Epidermal melanocyte (primary cell): Measurements from ENCODE around the gene SLAIN2.
"Not testable (repeated sequence)": the region's sequence is repeated elsewhere in the genome, so short reads cannot be mapped to it uniquely, and the experiment has no call there.

ENCODE experiments used
- DNase-seq: peaks from one replicate; pipeline ENCODE4 v3.0.0; 2011; ENCODE audit warnings: low spot score; ENCODE audit not compliant: insufficient read length

SLAIN2 gene

DNA sequence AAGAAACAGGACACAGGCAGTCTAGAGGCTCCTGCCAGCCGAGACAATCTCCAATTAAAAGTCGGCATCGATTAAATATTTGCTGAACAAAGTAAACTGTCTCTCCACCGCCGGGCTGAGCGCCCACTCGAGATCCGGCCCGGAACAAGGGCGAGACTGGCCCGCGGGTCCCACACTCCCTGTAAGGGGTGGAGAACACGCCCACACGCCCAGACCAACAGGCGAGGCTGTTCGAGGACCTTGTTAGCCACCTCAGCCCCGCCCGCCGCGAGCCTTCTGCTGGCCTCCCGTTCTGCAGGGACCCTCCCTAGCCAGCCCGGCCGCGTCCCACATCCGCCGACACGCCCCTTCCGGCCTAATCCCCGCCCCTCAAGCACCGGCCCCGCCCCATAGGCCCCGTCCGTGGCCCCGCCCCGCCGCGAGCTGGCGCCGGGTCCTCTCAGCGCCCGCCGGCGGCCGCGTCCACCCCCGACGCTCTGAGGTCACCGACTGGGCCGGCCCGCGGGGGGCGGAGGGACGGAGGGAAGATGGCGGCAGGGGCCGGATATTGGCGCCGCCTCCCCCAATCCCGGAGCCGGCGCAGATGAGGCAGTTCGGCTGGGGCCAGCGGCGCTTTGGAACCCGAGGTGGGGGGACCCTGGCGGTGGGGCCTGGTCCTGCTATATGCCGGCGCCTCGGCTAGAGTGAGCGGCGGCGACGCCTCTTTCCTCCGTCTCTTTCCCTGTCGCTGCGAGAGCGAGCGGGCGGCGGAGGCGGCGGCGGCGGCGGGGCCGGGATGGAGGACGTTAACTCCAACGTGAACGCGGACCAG, at the start of gene SLAIN2:
Gene SLAIN2 (plus strand): TSS at position 565 of the 811 bp plus-strand sequence. CDS start 211 bp downstream, at position 776.
- peak; percentile 86 for DNase-seq

DNA sequence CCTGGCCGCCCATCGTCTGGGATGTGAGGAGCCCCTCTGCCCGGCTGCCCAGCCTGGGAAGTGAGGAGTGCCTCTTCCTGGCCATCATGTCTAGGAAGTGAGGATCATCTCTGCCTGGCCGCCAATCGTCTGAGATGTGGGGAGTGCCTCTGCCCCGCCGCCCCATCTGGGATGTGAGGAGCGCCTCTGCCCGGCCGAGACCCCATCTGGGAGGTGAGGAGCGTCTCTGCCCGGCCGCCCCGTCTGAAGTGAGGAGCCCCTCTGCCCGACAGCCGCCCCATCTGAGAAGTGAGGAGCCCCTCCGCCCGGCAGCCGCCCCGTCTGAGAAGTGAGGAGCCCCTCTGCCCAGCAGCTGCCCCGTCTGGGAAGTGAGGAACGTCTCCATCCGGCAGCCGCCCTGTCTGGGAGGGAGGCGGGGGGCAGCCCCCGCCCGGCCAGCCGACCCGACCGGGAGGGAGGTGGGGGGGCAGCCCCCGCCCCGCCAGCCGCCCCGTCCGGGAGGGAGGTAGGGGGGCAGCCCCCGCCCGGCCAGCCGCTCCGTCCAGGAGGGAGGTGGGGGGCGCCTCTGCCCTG, 49.0 kb upstream of the SLAIN2 start:
- not testable (repeated sequence) for DNase-seq

DNA sequence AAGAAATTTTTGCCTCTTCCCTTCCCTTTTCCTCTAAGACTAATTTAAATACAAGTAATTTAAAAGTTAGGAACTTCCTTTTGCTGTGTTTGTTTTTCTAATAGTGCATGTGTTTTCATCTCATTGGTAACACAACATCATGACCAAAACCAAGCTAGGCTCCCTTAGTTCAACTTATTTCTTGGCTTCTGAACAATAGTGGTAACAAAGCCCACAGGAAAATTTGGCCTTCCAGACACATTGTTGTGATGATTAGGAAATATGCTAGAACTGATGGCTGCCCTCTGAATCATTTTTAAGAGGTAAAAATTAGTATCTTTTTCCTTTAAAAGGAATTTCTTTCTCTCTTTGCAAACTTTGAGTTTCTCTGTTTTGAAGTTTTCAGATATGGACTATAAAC, 46.2 kb upstream of the SLAIN2 start:
- DNase-seq: peak; percentile 22

DNA sequence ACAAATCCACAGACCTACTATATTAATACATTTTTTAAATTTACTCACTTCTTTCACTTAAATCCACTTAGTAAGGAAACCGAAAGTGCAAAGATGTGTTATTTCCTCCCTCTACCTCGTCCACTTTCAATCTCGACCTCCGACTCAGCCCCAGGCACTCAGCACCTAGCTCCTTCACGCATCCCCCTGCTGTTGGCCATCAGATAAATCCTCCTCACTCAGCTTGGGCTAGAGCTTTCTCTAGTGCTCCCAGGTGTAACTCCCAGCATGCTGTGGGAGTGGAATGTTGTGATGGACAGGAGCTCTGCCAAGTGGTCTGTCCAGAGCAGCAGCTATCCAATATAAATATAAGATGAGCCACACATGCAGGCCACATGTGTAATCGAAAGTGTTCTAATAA, 45.0 kb upstream of the SLAIN2 start:
- DNase-seq: no peak

- no peak for DNase-seq
These were observed 44.0 kb upstream of the SLAIN2 start for GRCh38 chr4:48297256-48297846.

DNA sequence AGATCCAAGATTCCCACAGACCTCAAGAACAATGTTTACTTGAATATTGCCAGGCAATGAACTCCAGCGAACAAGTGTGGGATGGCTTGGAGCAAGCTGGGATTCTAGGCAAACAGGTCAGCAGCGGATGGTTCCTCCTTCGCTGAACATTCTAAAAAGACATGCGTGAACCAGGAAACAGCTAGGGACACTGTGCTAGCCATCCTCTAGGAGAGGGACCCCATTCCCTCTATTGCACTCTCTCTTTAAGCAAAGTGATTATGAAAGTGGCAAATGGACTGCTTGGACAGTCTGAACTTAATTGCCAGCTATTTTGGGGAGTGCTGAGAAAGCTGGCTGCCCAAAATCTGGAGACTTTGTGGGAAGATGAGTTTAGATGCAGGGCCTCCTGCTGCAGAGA, 41.8 kb upstream of the SLAIN2 start:
- DNase-seq: no peak

GRCh38 chr4:48300004-48300403, 41.3 kb upstream of the SLAIN2 start:
- DNase-seq: no peak

- DNase-seq: no peak
These were observed 35.8 kb upstream of the SLAIN2 start for GRCh38 chr4:48305508-48305907.

GRCh38 chr4:48307528-48307927, 33.8 kb upstream of the SLAIN2 start:
- DNase-seq: no peak

DNA sequence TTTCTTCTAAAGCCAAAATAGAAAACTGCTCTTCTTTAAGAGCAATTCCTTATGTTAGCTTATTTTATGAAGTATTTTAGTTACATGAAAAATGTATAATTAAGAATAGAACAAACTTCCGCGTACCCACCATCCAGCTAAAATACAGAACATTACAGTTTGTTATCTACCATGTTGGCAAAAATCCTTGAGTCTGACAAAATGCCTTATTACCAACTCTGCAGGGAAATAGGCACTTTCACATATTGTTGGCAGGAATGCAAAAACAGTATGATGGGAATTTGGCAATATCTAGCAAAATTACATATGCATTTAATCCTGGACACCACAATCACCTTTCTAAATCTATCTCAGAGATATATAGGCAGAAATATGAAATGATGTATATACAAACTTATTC, 32.4 kb upstream of the SLAIN2 start:
- DNase-seq: no peak

DNA sequence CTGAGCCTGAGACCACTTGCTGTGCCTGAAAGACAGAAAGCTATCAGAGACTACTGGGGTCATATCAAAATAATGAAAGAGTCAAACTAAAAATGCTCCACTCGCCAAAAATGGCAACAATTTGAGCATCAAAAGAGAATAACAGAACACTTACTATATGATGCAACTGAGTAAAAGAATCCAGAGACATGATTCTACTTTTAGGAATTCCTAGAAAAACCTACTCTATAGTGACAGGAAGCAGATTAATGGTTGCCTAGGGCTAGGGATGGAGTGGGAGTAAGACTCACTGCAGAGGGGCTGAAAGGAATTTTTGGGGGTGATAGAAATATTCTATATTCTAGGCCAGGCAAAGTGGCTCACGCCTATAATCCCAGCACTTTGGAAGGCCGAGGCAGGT, 29.4 kb upstream of the SLAIN2 start:
- no peak for DNase-seq

GRCh38 chr4:48314746-48315145, 26.6 kb upstream of the SLAIN2 start:
- DNase-seq: not testable (repeated sequence)

DNA sequence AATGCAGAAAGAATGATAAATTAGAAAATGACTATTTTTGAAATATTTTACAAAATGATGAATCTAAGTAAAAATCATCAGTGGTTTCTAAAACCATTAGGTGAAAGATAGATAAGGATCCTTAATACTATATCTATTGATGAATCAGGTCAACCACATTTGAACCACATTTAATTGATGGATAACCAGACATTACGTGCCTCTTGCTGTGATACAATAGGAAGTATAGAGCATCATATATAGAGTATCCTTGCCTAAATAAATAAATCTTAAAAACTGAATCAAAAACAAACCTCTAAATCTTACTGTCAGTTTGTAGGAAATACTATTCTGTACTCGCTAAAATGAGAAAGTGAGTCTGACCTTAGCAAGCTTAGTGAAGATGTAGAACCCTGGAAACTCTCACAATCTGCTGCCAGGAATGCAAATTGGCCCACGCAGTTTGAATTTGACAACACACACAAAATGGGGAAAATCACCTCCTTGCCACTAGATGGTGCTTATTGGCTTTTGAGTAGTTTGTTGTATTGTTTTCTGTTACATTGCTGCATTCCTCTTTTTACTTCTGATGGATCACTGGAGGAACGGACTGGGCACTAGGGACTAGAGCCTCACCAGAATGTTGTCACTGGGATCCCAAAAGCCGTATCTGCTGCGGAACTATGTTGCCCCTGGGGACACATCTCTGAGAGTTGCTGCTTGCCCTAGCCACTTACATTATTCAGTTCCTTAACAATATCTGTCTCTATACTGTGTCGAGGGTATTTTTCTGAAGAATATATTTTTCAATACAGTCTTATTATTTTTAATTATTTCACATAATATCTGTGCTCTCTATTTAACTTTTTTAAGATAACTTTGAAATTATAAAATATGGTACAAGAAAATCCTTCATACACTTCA, 25.4 kb upstream of the SLAIN2 start:
- peak; percentile 43 for DNase-seq

- DNase-seq: no peak
These were observed 20.0 kb upstream of the SLAIN2 start for GRCh38 chr4:48321312-48321711.

DNA sequence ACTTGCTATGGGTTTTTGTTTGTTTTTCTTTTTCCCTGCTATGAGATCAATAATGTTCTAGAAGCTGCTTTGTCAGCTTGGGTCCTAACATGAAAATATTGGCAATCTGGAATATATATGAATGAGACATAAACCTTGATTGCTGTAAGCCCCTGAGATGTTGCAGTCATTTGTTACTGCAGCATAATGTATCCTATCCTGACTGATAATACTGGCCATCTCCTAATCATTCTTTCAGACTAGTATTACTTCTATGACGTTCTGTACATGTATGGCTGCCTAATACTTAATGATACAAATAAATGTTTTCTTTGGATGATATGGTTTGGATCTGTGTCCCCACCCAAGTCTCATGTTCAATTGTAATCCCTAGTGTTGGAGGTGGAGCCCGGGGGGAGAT, 19.3 kb upstream of the SLAIN2 start:
- DNase-seq: no peak

DNA sequence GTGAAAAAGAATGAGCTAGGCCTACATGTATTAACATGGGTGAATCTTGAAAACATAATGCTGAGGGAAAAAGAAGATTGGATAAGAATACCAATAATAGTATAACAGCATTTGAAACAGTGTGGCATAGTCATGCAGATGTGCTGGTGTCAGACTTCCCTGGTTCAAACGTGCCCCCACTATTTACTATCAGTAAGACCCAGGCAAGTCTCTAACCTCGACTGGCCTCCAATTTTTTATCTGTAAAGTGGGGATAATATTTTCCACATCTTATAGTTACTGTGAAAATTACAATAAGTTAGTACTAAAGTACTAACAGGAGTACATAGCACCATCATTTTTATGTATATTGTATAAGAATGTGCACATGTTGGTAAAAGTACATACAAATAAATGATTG, 17.0 kb upstream of the SLAIN2 start:
- no peak for DNase-seq

DNA sequence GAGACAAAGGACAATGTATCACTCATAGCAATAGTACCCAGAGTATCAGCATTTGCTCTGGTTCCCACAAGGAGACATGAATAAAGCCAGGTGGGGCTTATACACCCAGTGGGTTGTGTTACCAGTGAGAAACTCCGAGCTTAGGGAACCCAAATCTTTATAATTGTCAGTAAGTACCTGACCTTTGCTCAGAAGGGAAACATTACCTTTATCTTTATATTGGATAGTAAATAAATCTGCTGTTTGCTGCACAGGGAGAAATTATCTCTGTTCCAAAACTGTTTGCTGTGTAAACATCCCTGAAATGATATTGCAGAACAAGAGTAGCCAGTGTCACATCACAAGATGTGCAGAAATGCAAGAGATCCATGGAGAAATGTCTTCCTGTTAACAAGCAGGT, 12.1 kb upstream of the SLAIN2 start:
- DNase-seq: no peak

- DNase-seq: no peak
These were observed 11.4 kb upstream of the SLAIN2 start for GRCh38 chr4:48329976-48330375.

GRCh38 chr4:48331577-48332330, 9.6 kb upstream of the SLAIN2 start:
- no peak for DNase-seq

DNA sequence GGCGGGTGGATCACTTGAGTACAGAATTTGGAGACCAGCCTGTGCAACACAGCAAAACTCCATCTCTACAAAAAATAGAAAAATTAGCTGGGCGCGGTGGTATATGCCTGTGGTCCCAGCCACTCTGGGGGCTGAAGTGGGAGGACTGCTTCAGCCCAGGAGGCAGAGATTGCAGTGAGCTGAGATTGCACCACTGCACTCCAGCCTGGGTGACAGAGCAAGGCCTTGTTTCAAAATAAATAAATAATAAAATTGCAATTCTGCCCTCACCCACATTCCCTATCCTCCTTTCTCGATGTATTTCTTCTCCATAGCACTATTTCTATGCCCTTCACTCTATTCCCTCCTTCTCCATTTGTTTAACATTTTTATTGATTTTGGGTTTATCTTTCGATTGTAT, 8.7 kb upstream of the SLAIN2 start:
- no peak for DNase-seq

DNA sequence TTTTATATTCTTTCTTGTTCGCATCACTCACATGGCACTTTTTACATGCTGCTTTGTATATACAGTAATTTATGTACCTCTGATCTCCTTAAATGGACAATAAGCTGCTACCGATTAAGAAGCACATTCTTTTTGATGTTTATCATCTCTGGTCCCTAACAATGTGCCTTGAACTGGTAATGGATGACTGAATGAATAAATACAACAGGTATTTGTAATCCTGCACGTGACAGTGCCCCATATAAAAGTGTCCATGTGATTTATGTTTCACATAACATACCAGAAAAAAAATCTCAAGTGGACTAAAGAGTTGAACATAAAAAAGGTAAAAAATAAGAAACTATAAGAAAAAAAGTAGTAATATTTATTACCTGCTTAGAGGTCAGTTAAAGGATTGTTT, 7.7 kb upstream of the SLAIN2 start:
- DNase-seq: no peak
